K562 (cell line): Measurements from ENCODE around the gene TMIGD1. TPM values are rescaled to one million over a fixed set of nuclear protein-coding genes. Genes with fewer than 3 reads are reported as not detected.
A peak's percentile ranks its signal among the peaks of the same experiment; 100 is the strongest.

ENCODE experiments used
- CBFA2T3 ChIP-seq: fragments of 450-650 bp; IDR thresholded peaks from 2 replicates; pipeline ENCODE4 v1.6.1; 2017
- CBX1 ChIP-seq: sonication (generic); IDR thresholded peaks from 2 replicates; pipeline ENCODE4 v1.6.1; 2016; ENCODE audit warnings: antibody characterized with exemption, low read depth, mild to moderate bottlenecking
- ETS1 ChIP-seq: conservative IDR thresholded peaks from 2 replicates; pipeline ENCODE4 v1.6.1; 2011; ENCODE audit warnings: low read depth, mild to moderate bottlenecking, low read length; ENCODE audit not compliant: control insufficient read depth
- FOS ChIP-seq: IDR thresholded peaks from 3 replicates; pipeline ENCODE4 v1.6.1; 2011; ENCODE audit not compliant: insufficient read length; ENCODE audit errors: extremely low read depth
- KDM5B ChIP-seq: fragments of 200-600 bp; sonication (generic); IDR thresholded peaks from 2 replicates; pipeline ENCODE4 v1.6.1; 2012; ENCODE audit warnings: low read depth, mild to moderate bottlenecking, moderate library complexity, low read length, control low read depth, inconsistent platforms; ENCODE audit not compliant: insufficient replicate concordance
- RBFOX2 ChIP-seq: fragments of 200-400 bp; formaldehyde crosslinking; IDR thresholded peaks from 2 replicates; pipeline ENCODE4 v1.6.1; 2017; ENCODE audit warnings: low read depth, mild to moderate bottlenecking, low read length, moderate library complexity
- SIN3A ChIP-seq, 2 experiments: fragments of 150-350 bp in 1 of 2; IDR thresholded peaks; 2 replicates each; pipeline ENCODE4 v1.6.1; 2011 to 2016; ENCODE audit warnings: borderline replicate concordance in 2 of 2, low read depth in 2 of 2, low read length in 2 of 2, mild to moderate bottlenecking in 2 of 2, moderate library complexity in 2 of 2; ENCODE audit not compliant: control insufficient read depth in 1 of 2
- TBP ChIP-seq: optimal IDR thresholded peaks from 2 replicates; pipeline ENCODE3; 2011; ENCODE audit warnings: low read depth, low read length, improper control_type of control experiment
- UBTF ChIP-seq, 2 experiments: IDR thresholded peaks; 2 replicates each; pipeline ENCODE4 v1.6.1; 2012; ENCODE audit warnings: improper control_type of control experiment in 2 of 2, low read depth in 2 of 2, low read length in 2 of 2, borderline replicate concordance in 1 of 2
- ZNF583 ChIP-seq: fragments of 250-450 bp; sonication (Bioruptor Pico); IDR thresholded peaks from 2 replicates; pipeline ENCODE4 v1.4.0; 2020
- polyA plus RNA-seq, 8 experiments: library from polyadenylated mRNA; depleted of rRNA in 4 of 8; stranded (reverse) in 5 of 8; unstranded in 3 of 8; fragments of >200 nt; fragmentation: Nextera tagmentation in 2 of 8; fragmentation: Illumina TruSeq in 1 of 8; extraction: Ambion mirVana in 2 of 8; extraction: Trizol in 1 of 8; gene quantifications; 2 replicates each; pipeline versions ENCODE4 v1.2.1 to v1.2.3, GENCODE V29; 2011 to 2014; ENCODE audit warnings: inconsistent platforms in 1 of 8, missing spikeins in 1 of 8
- total RNA-seq, 7 experiments: library from RNA; depleted of rRNA in 6 of 7; stranded (reverse); fragments of >200 nt in 6 of 7; fragmentation: Illumina TruSeq in 2 of 7; extraction: Trizol in 2 of 7; gene quantifications; 2 replicates each; pipeline versions ENCODE4 v1.2.1 to v1.2.3, GENCODE V29; 2011 to 2021; ENCODE audit warnings: low replicate concordance in 1 of 7
- TF ChIP-seq, protein P1 (sequence below), 2 experiments: fragments of 450-650 bp in 1 of 2; sonication (generic) in 1 of 2; formaldehyde crosslinking in 1 of 2; IDR thresholded peaks; 2 replicates each; pipeline versions ENCODE4 v1.7.1 to v1.9.0; 2016 to 2022; ENCODE audit warnings: inconsistent platforms in 1 of 2, mild to moderate bottlenecking in 1 of 2, missing genetic modification reagents in 1 of 2
- TF ChIP-seq, protein P2 (sequence below), 2 experiments: IDR thresholded peaks; 2 replicates each; pipeline ENCODE4 v1.6.1; 2011; ENCODE audit warnings: borderline replicate concordance in 1 of 2, control low read depth in 1 of 2, low read depth in 1 of 2, low read length in 1 of 2, mild to moderate bottlenecking in 1 of 2, mixed read lengths in 1 of 2, moderate library complexity in 1 of 2; ENCODE audit not compliant: insufficient read depth in 1 of 2, insufficient read length in 1 of 2, poor library complexity in 1 of 2, severe bottlenecking in 1 of 2; ENCODE audit errors: extremely low read depth in 1 of 2

The TMIGD1 gene
- total and polyA plus RNA-seq, 9 of the 15 experiments (the other 6 are each of a cell fraction or from before 2014, with no cell fraction given) = not detected

- TF ChIP-seq, protein P1, sequence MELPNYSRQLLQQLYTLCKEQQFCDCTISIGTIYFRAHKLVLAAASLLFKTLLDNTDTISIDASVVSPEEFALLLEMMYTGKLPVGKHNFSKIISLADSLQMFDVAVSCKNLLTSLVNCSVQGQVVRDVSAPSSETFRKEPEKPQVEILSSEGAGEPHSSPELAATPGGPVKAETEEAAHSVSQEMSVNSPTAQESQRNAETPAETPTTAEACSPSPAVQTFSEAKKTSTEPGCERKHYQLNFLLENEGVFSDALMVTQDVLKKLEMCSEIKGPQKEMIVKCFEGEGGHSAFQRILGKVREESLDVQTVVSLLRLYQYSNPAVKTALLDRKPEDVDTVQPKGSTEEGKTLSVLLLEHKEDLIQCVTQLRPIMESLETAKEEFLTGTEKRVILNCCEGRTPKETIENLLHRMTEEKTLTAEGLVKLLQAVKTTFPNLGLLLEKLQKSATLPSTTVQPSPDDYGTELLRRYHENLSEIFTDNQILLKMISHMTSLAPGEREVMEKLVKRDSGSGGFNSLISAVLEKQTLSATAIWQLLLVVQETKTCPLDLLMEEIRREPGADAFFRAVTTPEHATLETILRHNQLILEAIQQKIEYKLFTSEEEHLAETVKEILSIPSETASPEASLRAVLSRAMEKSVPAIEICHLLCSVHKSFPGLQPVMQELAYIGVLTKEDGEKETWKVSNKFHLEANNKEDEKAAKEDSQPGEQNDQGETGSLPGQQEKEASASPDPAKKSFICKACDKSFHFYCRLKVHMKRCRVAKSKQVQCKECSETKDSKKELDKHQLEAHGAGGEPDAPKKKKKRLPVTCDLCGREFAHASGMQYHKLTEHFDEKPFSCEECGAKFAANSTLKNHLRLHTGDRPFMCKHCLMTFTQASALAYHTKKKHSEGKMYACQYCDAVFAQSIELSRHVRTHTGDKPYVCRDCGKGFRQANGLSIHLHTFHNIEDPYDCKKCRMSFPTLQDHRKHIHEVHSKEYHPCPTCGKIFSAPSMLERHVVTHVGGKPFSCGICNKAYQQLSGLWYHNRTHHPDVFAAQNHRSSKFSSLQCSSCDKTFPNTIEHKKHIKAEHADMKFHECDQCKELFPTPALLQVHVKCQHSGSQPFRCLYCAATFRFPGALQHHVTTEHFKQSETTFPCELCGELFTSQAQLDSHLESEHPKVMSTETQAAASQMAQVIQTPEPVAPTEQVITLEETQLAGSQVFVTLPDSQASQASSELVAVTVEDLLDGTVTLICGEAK (IDR thresholded peaks at IDR 0.05) = peak; percentile 64
- TF ChIP-seq, protein P1 (CRISPR knock-in tag; IDR thresholded peaks at IDR 0.05) = no peak
- 0 out of 2 replicates have a peak, but pooled peaks have one; percentile 21 for TF ChIP-seq ETS1
- TF ChIP-seq CBFA2T3 = no peak
- TF ChIP-seq, protein P2, sequence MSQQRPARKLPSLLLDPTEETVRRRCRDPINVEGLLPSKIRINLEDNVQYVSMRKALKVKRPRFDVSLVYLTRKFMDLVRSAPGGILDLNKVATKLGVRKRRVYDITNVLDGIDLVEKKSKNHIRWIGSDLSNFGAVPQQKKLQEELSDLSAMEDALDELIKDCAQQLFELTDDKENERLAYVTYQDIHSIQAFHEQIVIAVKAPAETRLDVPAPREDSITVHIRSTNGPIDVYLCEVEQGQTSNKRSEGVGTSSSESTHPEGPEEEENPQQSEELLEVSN (IDR thresholded peaks at IDR 0.05; ENCODE audit: borderline replicate concordance in 1 of 2, extremely low read depth in 1 of 2, insufficient read depth in 1 of 2, insufficient read length in 1 of 2, low read depth in 1 of 2, low read length in 1 of 2, poor library complexity in 1 of 2, severe bottlenecking in 1 of 2) = peak in 1 of 2 experiments; percentile 75
- peak; percentile 91 for TF ChIP-seq RBFOX2
- TF ChIP-seq ZNF583 = 0 out of 2 replicates have a peak, but pooled peaks have one; percentile 67
- peak; percentile 67 for TF ChIP-seq KDM5B
- TF ChIP-seq FOS = peak; percentile 45
- peak; percentile 65 for TF ChIP-seq TBP
- TF ChIP-seq SIN3A (IDR thresholded peaks at IDR 0.05; ENCODE audit: borderline replicate concordance in 2 of 2, control insufficient read depth in 1 of 2, low read depth in 2 of 2, low read length in 2 of 2) = 0 out of 4 replicates have a peak, but pooled peaks of 1 of the 2 experiments have one; percentile 39
- peak; percentile 82 to 86; a peak in 2 of 4 replicates for TF ChIP-seq UBTF (IDR thresholded peaks at IDR 0.05; ENCODE audit: borderline replicate concordance in 1 of 2, low read depth in 2 of 2, low read length in 2 of 2)
- TF ChIP-seq CBX1 = peak; percentile 58; the same call in 1 of the 2 replicates
These were observed 45.0 kb upstream of the TMIGD1 start, which contains the start of gene CPD (continued) for GRCh38 chr17:30378825-30379302.
